Memory B cell (primary cell): ENCODE measurements around the gene POU2AF3.

Source experiments
- ATAC-seq: fragments of 150-1000 bp; cut with Tn5 transposase; 2 replicates; pipeline ENCODE4 v1.10.0; 2021; ENCODE audit warnings: low read depth, mild to moderate bottlenecking, moderate library complexity
- DNase-seq, 2 donors: peaks; one replicate each; pipeline ENCODE4 v3.0.0; 2022; ENCODE audit warnings: low spot score in 2 of 2
- H3K27ac Mint-ChIP-seq: one replicate; pipeline ENCODE4 v1.8.0; 2022; ENCODE audit warnings: mild to moderate bottlenecking, moderate library complexity, mixed read lengths
- H3K27me3 Mint-ChIP-seq: one replicate; pipeline ENCODE4 v1.8.0; 2022; ENCODE audit warnings: mixed read lengths
- H3K36me3 Mint-ChIP-seq: one replicate; pipeline ENCODE4 v1.8.0; 2022; ENCODE audit warnings: mild to moderate bottlenecking, mixed read lengths
- H3K4me1 Mint-ChIP-seq: one replicate; pipeline ENCODE4 v1.8.0; 2022; ENCODE audit warnings: mixed read lengths
- H3K4me3 Mint-ChIP-seq: one replicate; pipeline ENCODE4 v1.8.0; 2022; ENCODE audit warnings: mild to moderate bottlenecking, moderate library complexity, mixed read lengths
- H3K9me3 Mint-ChIP-seq: one replicate; pipeline ENCODE4 v1.8.0; 2022; ENCODE audit warnings: mixed read lengths

The POU2AF3 gene

GRCh38 chr11:111357150-111358037 is 59.0 kb downstream of the POU2AF3 start:
- no peaks in the 10 kb centered on the region for H3K27me3 Mint-ChIP-seq
- ATAC-seq (no peak), DNase-seq (no peak)
- peak overlapping the region; percentile 88 for H3K27ac Mint-ChIP-seq
- H3K9me3 Mint-ChIP-seq = no peaks in the 10 kb centered on the region
- H3K36me3 Mint-ChIP-seq = peaks cover 44% of the 10 kb centered on the region
- H3K4me3 Mint-ChIP-seq = no peak overlapping the region
- H3K4me1 Mint-ChIP-seq = peaks cover 44% of the 10 kb centered on the region
